Lower leg skin (tissue), 3 donors: ENCODE data around the gene ESYT2.

Source experiments
- CTCF ChIP-seq, 3 donors: fragments of 450-650 bp; IDR thresholded peaks; one replicate each; pipeline ENCODE4 v1.5.1; 2016; ENCODE audit warnings: antibody characterized with exemption in 3 of 3, mild to moderate bottlenecking in 3 of 3, moderate library complexity in 2 of 3
- POLR2A ChIP-seq, 2 donors: fragments of 450-650 bp; IDR thresholded peaks; one replicate each; pipeline ENCODE4 v1.6.1; 2016 to 2017; ENCODE audit warnings: antibody characterized with exemption in 2 of 2, mild to moderate bottlenecking in 1 of 2, moderate library complexity in 1 of 2

GRCh38 chr7:158731761-158732160 lies 97.5 kb downstream of the ESYT2 start:
- no peak for TF ChIP-seq CTCF (IDR thresholded peaks at IDR 0.05)
- TF ChIP-seq POLR2A (IDR thresholded peaks at IDR 0.05), result no peak
